Endothelial cell of umbilical vein (primary cell): ENCODE results near the gene STYXL1. TPM values are rescaled to one million over a fixed set of nuclear protein-coding genes. Genes with fewer than 3 reads are reported as not detected.

Source experiments
- BruUV-seq: library from RNA; stranded (reverse); fragments of 400-500 nt; replicated peaks from 2 replicates; lab custom pipeline; 2021; lab: Mats Ljungman, UMichigan
- CTCF ChIA-PET: fragments of 300-600, 350-600 bp; sonication (Branson Sonifier 250); formaldehyde crosslinking; loops from one replicate; lab custom pipeline; 2021; ENCODE audit warnings: antibody characterized with exemption, inconsistent platforms; lab: Charles Lee
- POLR2A ChIA-PET: fragments of 300-600, 350-600 bp; sonication (Branson Sonifier 250); formaldehyde crosslinking; loops from one replicate; lab custom pipeline; 2021; ENCODE audit warnings: antibody characterized with exemption, inconsistent platforms; lab: Charles Lee
- DNase-seq: peaks from one replicate; pipeline ENCODE4 v3.0.0-alpha.2; 2011; ENCODE audit warnings: low read depth, low spot score
- FAIRE-seq: peaks from 2 replicates; lab custom pipeline; 2011; peaks lifted over from hg19 to GRCh38; lab: Jason Lieb, UNC
- H2AFZ ChIP-seq: 2 replicates; pipeline ENCODE4 v1.6.0; 2012; ENCODE audit warnings: low read depth, low read length, control low read depth, inconsistent platforms
- H3K27ac ChIP-seq: 2 replicates; pipeline ENCODE4 v1.5.1; 2011; ENCODE audit warnings: low read depth, mild to moderate bottlenecking, control low read depth, low read length, moderate library complexity; ENCODE audit not compliant: insufficient read depth
- H3K27me3 ChIP-seq, 2 experiments: 2 replicates each; pipeline versions ENCODE4 v1.6.0 to v1.6.1; 2011; ENCODE audit warnings: low read length in 2 of 2, mixed read lengths in 1 of 2; ENCODE audit not compliant: control insufficient read depth in 2 of 2, insufficient read depth in 2 of 2
- H3K36me3 ChIP-seq, 2 experiments: 2 replicates in 1 of 2; 3 replicates in 1 of 2; pipeline ENCODE4 v1.5.1; 2011; ENCODE audit warnings: low read length in 2 of 2, mild to moderate bottlenecking in 1 of 2, moderate library complexity in 1 of 2; ENCODE audit not compliant: control insufficient read depth in 2 of 2, insufficient read depth in 2 of 2; ENCODE audit errors: extremely low read depth in 1 of 2
- H3K4me1 ChIP-seq: 3 replicates; pipeline ENCODE4 v1.5.1; 2011; ENCODE audit warnings: mild to moderate bottlenecking, low read length; ENCODE audit not compliant: control insufficient read depth, insufficient read depth; ENCODE audit errors: extremely low read depth
- H3K4me2 ChIP-seq: 2 replicates; pipeline ENCODE4 v1.6.1; 2011; ENCODE audit warnings: low read length, control low read depth, mixed read lengths; ENCODE audit not compliant: insufficient read depth
- H3K4me3 ChIP-seq, 3 experiments: fragments of 200-600 bp in 1 of 3; sonication (generic), shearing (Covaris generic) in 1 of 3; replicated peaks in 1 of 3; 2 replicates each; pipeline ENCODE4 v1.5.1; 2011 to 2016; ENCODE audit warnings: control low read depth in 3 of 3, low read length in 3 of 3, mild to moderate bottlenecking in 2 of 3, inconsistent platforms in 1 of 3, low read depth in 1 of 3, moderate library complexity in 1 of 3; ENCODE audit not compliant: insufficient read depth in 1 of 3
- H3K79me2 ChIP-seq: 2 replicates; pipeline ENCODE4 v1.6.0; 2012; ENCODE audit warnings: low read length, inconsistent platforms; ENCODE audit not compliant: control insufficient read depth, insufficient read depth
- H3K9ac ChIP-seq: replicated peaks from 2 replicates; pipeline ENCODE3; 2011; ENCODE audit warnings: low read length, control low read depth; ENCODE audit not compliant: insufficient read depth; ENCODE audit errors: extremely low read depth
- H3K9me1 ChIP-seq: replicated peaks from 3 replicates; pipeline ENCODE4 v1.6.0; 2011; ENCODE audit warnings: mild to moderate bottlenecking, low read length; ENCODE audit not compliant: control insufficient read depth, insufficient read depth; ENCODE audit errors: extremely low read depth
- H3K9me3 ChIP-seq: replicated peaks from 2 replicates; pipeline ENCODE4 v1.5.1; 2012; ENCODE audit warnings: low read length, inconsistent platforms; ENCODE audit not compliant: control insufficient read depth, insufficient read depth
- H4K20me1 ChIP-seq: replicated peaks from 2 replicates; pipeline ENCODE3; 2011; ENCODE audit warnings: mild to moderate bottlenecking, low read length; ENCODE audit not compliant: control insufficient read depth, insufficient read depth; ENCODE audit errors: extremely low read depth
- CTCF ChIP-seq, 2 donors: IDR thresholded peaks; 1 replicate in 1 of 2; 2 replicates in 1 of 2; pipeline ENCODE4 v1.5.1; 2011; ENCODE audit warnings: low read length in 2 of 2, mild to moderate bottlenecking in 2 of 2, moderate library complexity in 2 of 2, control low read depth in 1 of 2, inconsistent platforms in 1 of 2, low read depth in 1 of 2; ENCODE audit not compliant: insufficient read depth in 1 of 2; ENCODE audit errors: extremely low read depth in 1 of 2
- EZH2 ChIP-seq: IDR thresholded peaks from 2 replicates; pipeline ENCODE4 v1.6.1; 2012; ENCODE audit warnings: borderline replicate concordance, low read depth, mild to moderate bottlenecking, moderate library complexity, low read length, inconsistent platforms; ENCODE audit not compliant: severe bottlenecking
- FOS ChIP-seq: IDR thresholded peaks from 2 replicates; pipeline ENCODE4 v1.6.1; 2011; ENCODE audit warnings: mild to moderate bottlenecking, low read length, moderate library complexity, borderline replicate concordance; ENCODE audit not compliant: insufficient read depth
- GATA2 ChIP-seq: IDR thresholded peaks from 2 replicates; pipeline ENCODE4 v1.7.0; 2011; ENCODE audit warnings: low read depth, mild to moderate bottlenecking, moderate library complexity, mixed read lengths, low read length; ENCODE audit not compliant: insufficient read length, insufficient read depth
- JUN ChIP-seq: IDR thresholded peaks from 2 replicates; pipeline ENCODE4 v1.6.1; 2011; ENCODE audit warnings: borderline replicate concordance, low read depth; ENCODE audit not compliant: insufficient read length, insufficient read depth
- MAX ChIP-seq: IDR thresholded peaks from 2 replicates; pipeline ENCODE4 v1.6.1; 2011; ENCODE audit not compliant: insufficient read depth, insufficient read length
- MYC ChIP-seq: IDR thresholded peaks from one replicate; pipeline ENCODE4 v1.6.1; 2011; ENCODE audit warnings: mild to moderate bottlenecking, low read depth, low read length
- POLR2A ChIP-seq: IDR thresholded peaks from 2 replicates; pipeline ENCODE4 v1.6.1; 2012; ENCODE audit warnings: low read depth, mild to moderate bottlenecking, control low read depth, low read length
- POLR2AphosphoS5 ChIP-seq: IDR thresholded peaks from 2 replicates; pipeline ENCODE4 v1.6.1; 2012; ENCODE audit warnings: low read depth, mild to moderate bottlenecking, control low read depth, low read length, moderate library complexity; ENCODE audit not compliant: insufficient read depth
- dilution Hi-C: fragments of 300-500 bp; cut with MboI; formaldehyde crosslinking; loops from one replicate; pipeline ENCODE4 v1.15.0; 2019; ENCODE audit warnings: low sequenced_read_pairs; ENCODE audit not compliant: extremely low pct_ligation_motif_present
- intact Hi-C: fragments of 100-400 bp; cut with micrococcal nuclease; formaldehyde crosslinking; loops from one replicate; pipeline ENCODE4 v1.10.0; 2022
- polyA plus RNA-seq, 4 experiments: library from polyadenylated mRNA; depleted of rRNA in 3 of 4; stranded (reverse) in 3 of 4; unstranded in 1 of 4; fragments of >200 nt; gene quantifications; 2 replicates each; pipeline versions ENCODE4 v1.2.1 to v1.2.3, GENCODE V29; 2011 to 2012; ENCODE audit warnings: missing spikeins in 1 of 4
- total RNA-seq: library from RNA; stranded (reverse); gene quantifications from 2 replicates; pipeline ENCODE4 v1.2.3, GENCODE V29; 2021

The STYXL1 gene
- total and polyA plus RNA-seq, 2 donors (not counting 3 experiments of a cell fraction or from before 2014, with no cell fraction given) = 23.0 to 67.6 TPM

- Histone ChIP-seq H3K4me2 (no peak overlapping the region), H4K20me1 (no peaks in the 10 kb centered on the region), H3K27me3 (no peaks in the 10 kb centered on the region), H2AFZ (no peak overlapping the region), H3K36me3 (peaks cover 12 to 54% of the 10 kb centered on the region in 2 experiments), H3K4me1 (no peaks in the 10 kb centered on the region), H3K9me1 (no peaks in the 10 kb centered on the region), H3K79me2 (no peaks in the 10 kb centered on the region), H3K9me3 (no peaks in the 10 kb centered on the region), H3K27ac (no peak overlapping the region), H3K4me3 (no peak overlapping the region), H3K9ac (no peak overlapping the region)
- TF ChIP-seq POLR2AphosphoS5 (no peak), POLR2A (no peak), CTCF (IDR thresholded peaks at IDR 0.05; ENCODE audit: extremely low read depth in 1 of 2, insufficient read depth in 1 of 2, low read depth in 1 of 2, low read length in 2 of 2) (no peak), FOS (no peak), MAX (no peak), EZH2 (no peak), MYC (no peak), JUN (no peak), GATA2 (no peak)
- DNase-seq = no peak
- dilution Hi-C loops (no loop called here), intact Hi-C loops (no loop called here)
- CTCF ChIA-PET = no interaction called here
- BruUV-seq = no TSS peak
- POLR2A ChIA-PET = no interaction called here
- FAIRE-seq = no peak
Observed at GRCh38 chr7:76064208-76064970, 16.6 kb upstream of the STYXL1 start.
